HG03066 (cell line): ENCODE data around the gene MSLN.
"Not testable (repeated sequence)": the region's sequence is repeated elsewhere in the genome, so short reads cannot be mapped to it uniquely, and the experiment has no call there.

Experiments
- ATAC-seq: cut with Tn5 transposase; IDR thresholded peaks from one replicate; pipeline ENCODE4 v1.9.1; 2021; ENCODE audit warnings: low read depth; ENCODE audit not compliant: unreplicated experiment

Gene MSLN

GRCh38 chr16:760545-761343 lies at the start of gene MSLN:
Gene MSLN, plus strand, starts transcription at chr16:760734. Its CDS starts 1,947 bp downstream, at chr16:762681.
- ATAC-seq = no peak

GRCh38 chr16:711084-711483 lies 49.5 kb upstream of the MSLN start:
- no peak for ATAC-seq

- ATAC-seq = no peak
Measured at GRCh38 chr16:711548-712320, 48.8 kb upstream of the MSLN start.

- ATAC-seq = not testable (repeated sequence)
Measured at GRCh38 chr16:712740-713250, 47.7 kb upstream of the MSLN start.

GRCh38 chr16:714079-714478 lies 46.5 kb upstream of the MSLN start:
- no peak for ATAC-seq

GRCh38 chr16:714558-715476 lies 45.7 kb upstream of the MSLN start, which contains the start of gene METRN:
Gene METRN, plus strand, starts transcription at chr16:715118. Its CDS starts 172 bp downstream, at chr16:715290.
- ATAC-seq = peak; percentile 56

GRCh38 chr16:715477-716199 lies 44.9 kb upstream of the MSLN start:
- no peak for ATAC-seq

GRCh38 chr16:716200-716568 lies 44.4 kb upstream of the MSLN start:
- ATAC-seq = no peak

- no peak for ATAC-seq
Measured at GRCh38 chr16:716768-717325, 43.7 kb upstream of the MSLN start.

- no peak for ATAC-seq
Measured at GRCh38 chr16:717450-718245, 42.9 kb upstream of the MSLN start.

GRCh38 chr16:718389-718788 lies 42.1 kb upstream of the MSLN start:
- no peak for ATAC-seq

- no peak for ATAC-seq
Measured at GRCh38 chr16:718922-719321, 41.6 kb upstream of the MSLN start.

- no peak for ATAC-seq
Measured at GRCh38 chr16:719815-720446, 40.6 kb upstream of the MSLN start.

- peak; percentile 33 for ATAC-seq
Measured at GRCh38 chr16:720447-720989, 40.0 kb upstream of the MSLN start.

GRCh38 chr16:720990-721764 lies 39.4 kb upstream of the MSLN start, which contains the start of gene ANTKMT:
Gene ANTKMT, plus strand, starts transcription at chr16:721146. Its CDS starts 129 bp downstream, at chr16:721275.
- ATAC-seq = peak; percentile 70

- no peak for ATAC-seq
Measured at GRCh38 chr16:721765-722540, 38.6 kb upstream of the MSLN start.
